ENCODE measurements around the gene PADI2. TPM values are rescaled to one million over a fixed set of nuclear protein-coding genes. Genes with fewer than 3 reads are reported as not detected.

Gene PADI2
- polyA plus RNA-seq, 2 donors, result 0.43 to 0.58 TPM

- Histone ChIP-seq H3K4me1 (ENCODE audit: control insufficient read depth in 2 of 2, insufficient read depth in 2 of 2, low read length in 1 of 2) (peaks cover 4 to 6% of the 10 kb centered on the region in 2 donors), H3K9me3 (ENCODE audit: control insufficient read depth in 2 of 2, insufficient read depth in 1 of 2, low read depth in 1 of 2, low read length in 1 of 2) (no peaks in the 10 kb centered on the region), H3K27me3 (ENCODE audit: control insufficient read depth in 1 of 2, insufficient read depth in 2 of 2, low read length in 2 of 2) (no peaks in the 10 kb centered on the region), H3K36me3 (ENCODE audit: control insufficient read depth in 2 of 2, insufficient read depth in 2 of 2, low read length in 1 of 2) (no peaks in the 10 kb centered on the region), H3K27ac (ENCODE audit: low read depth in 2 of 2, low read length in 1 of 2) (no peak overlapping the region), H3K4me3 (ENCODE audit: low read depth in 1 of 2, low read length in 2 of 2) (no peak overlapping the region)
- 37 to 44% methylated on average over 7 of the region's 7 CpGs for WGBS, 2 donors
Observed at GRCh38 chr1:17118268-17118667, 983 bp downstream of the PADI2 start.

GRCh38 chr1:17117451-17118265, 1.6 kb downstream of the PADI2 start:
- H3K27ac ChIP-seq (ENCODE audit: low read depth in 2 of 2, low read length in 1 of 2), result no peak overlapping the region
- WGBS, 2 donors, result 65 to 72% methylated on average over 14 to 16 of the region's 16 CpGs
- no peak overlapping the region for H3K4me3 ChIP-seq (ENCODE audit: low read depth in 1 of 2, low read length in 2 of 2)
- no peaks in the 10 kb centered on the region for H3K36me3 ChIP-seq (ENCODE audit: control insufficient read depth in 2 of 2, insufficient read depth in 2 of 2, low read length in 1 of 2)
- H3K9me3 ChIP-seq (ENCODE audit: control insufficient read depth in 2 of 2, insufficient read depth in 1 of 2, low read depth in 1 of 2, low read length in 1 of 2), result no peaks in the 10 kb centered on the region
- peaks cover 4 to 6% of the 10 kb centered on the region in 2 donors for H3K4me1 ChIP-seq (ENCODE audit: control insufficient read depth in 2 of 2, insufficient read depth in 2 of 2, low read length in 1 of 2)
- H3K27me3 ChIP-seq (ENCODE audit: control insufficient read depth in 1 of 2, insufficient read depth in 2 of 2, low read length in 2 of 2), result no peaks in the 10 kb centered on the region

GRCh38 chr1:17116643-17117042, 2.6 kb downstream of the PADI2 start:
- Histone ChIP-seq H3K27me3 (ENCODE audit: control insufficient read depth in 1 of 2, insufficient read depth in 2 of 2, low read length in 2 of 2) (no peaks in the 10 kb centered on the region), H3K4me1 (ENCODE audit: control insufficient read depth in 2 of 2, insufficient read depth in 2 of 2, low read length in 1 of 2) (peaks cover 4 to 6% of the 10 kb centered on the region in 2 donors), H3K27ac (ENCODE audit: low read depth in 2 of 2, low read length in 1 of 2) (no peak overlapping the region), H3K4me3 (ENCODE audit: low read depth in 1 of 2, low read length in 2 of 2) (no peak overlapping the region), H3K36me3 (ENCODE audit: control insufficient read depth in 2 of 2, insufficient read depth in 2 of 2, low read length in 1 of 2) (no peaks in the 10 kb centered on the region), H3K9me3 (ENCODE audit: control insufficient read depth in 2 of 2, insufficient read depth in 1 of 2, low read depth in 1 of 2, low read length in 1 of 2) (no peaks in the 10 kb centered on the region)
- WGBS, 2 donors, result 64 to 68% methylated on average over 1 of the region's 1 CpG

DNA sequence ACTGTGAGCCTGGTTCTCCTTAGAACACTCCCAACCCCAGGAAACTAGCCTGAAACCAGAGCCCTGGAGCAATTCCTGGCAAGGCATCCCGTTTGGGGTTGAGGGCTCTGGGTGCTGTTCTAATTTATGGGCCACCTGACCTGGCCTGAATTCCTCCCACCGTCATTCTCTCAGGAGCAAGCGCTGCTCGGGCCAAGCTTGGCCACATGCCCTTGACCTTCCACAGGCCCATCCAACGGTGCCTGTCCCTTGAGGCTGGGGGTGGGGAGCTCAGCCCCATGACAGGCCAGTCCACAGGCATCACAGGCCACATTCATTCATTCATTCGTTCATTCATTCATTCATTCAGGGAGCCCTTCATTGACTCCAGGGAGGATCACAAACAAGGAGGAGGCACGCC, 5.3 kb downstream of the PADI2 start:
- no peak overlapping the region for H3K27ac ChIP-seq (ENCODE audit: low read depth in 2 of 2, low read length in 1 of 2)
- no peak overlapping the region for H3K4me3 ChIP-seq (ENCODE audit: low read depth in 1 of 2, low read length in 2 of 2)
- peaks cover 0 to 3% of the 10 kb centered on the region in 2 donors for H3K4me1 ChIP-seq (ENCODE audit: control insufficient read depth in 2 of 2, insufficient read depth in 2 of 2, low read length in 1 of 2)
- no peaks in the 10 kb centered on the region for H3K27me3 ChIP-seq (ENCODE audit: control insufficient read depth in 1 of 2, insufficient read depth in 2 of 2, low read length in 2 of 2)
- H3K9me3 ChIP-seq (ENCODE audit: control insufficient read depth in 2 of 2, insufficient read depth in 1 of 2, low read depth in 1 of 2, low read length in 1 of 2), result no peaks in the 10 kb centered on the region
- WGBS, 2 donors, result 37 to 41% methylated on average over 7 of the region's 7 CpGs
- H3K36me3 ChIP-seq (ENCODE audit: control insufficient read depth in 2 of 2, insufficient read depth in 2 of 2, low read length in 1 of 2), result no peaks in the 10 kb centered on the region

DNA sequence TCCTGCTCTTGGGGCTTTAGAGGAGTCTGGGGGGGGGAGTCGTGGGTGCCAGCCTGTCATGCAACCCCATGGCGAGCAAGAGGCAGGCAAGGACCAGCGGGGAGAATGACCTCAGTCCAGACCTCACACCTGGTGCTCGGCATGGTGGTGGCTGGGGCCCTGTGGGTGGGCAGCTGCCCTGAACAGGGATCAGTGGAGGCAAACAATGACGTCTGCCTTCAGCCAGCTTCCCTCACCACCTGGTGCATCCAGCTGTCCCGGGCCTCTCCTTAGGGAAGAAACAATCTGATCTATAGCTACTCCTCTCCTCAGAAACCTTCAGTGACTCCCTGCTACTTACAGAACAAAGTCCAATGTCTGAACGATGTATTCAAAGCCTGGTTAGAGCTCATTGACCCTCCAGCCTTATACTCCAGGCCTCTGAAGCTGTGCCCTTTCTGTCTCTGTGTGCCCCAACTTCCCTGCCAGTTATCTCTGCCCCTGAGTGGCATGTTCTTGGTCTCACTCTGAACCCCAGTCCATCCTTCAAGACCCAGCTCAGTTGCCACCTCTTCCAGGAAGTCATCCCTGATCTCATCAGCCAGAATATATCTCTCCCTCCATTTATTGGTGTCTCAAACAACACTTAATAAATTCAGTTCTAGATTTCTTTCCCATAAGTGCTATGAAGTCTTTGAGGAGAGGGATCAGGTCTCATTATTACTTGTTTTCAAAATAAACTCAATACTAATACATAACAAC, 6.6 kb downstream of the PADI2 start:
- no peak overlapping the region for H3K4me3 ChIP-seq (ENCODE audit: low read depth in 1 of 2, low read length in 2 of 2)
- no peaks in the 10 kb centered on the region for H3K27me3 ChIP-seq (ENCODE audit: control insufficient read depth in 1 of 2, insufficient read depth in 2 of 2, low read length in 2 of 2)
- H3K4me1 ChIP-seq (ENCODE audit: control insufficient read depth in 2 of 2, insufficient read depth in 2 of 2, low read length in 1 of 2), result peaks cover 3 to 4% of the 10 kb centered on the region in 2 donors
- 64 to 69% methylated on average over 7 of the region's 7 CpGs for WGBS, 2 donors
- H3K36me3 ChIP-seq (ENCODE audit: control insufficient read depth in 2 of 2, insufficient read depth in 2 of 2, low read length in 1 of 2), result no peaks in the 10 kb centered on the region
- no peaks in the 10 kb centered on the region for H3K9me3 ChIP-seq (ENCODE audit: control insufficient read depth in 2 of 2, insufficient read depth in 1 of 2, low read depth in 1 of 2, low read length in 1 of 2)
- H3K27ac ChIP-seq (ENCODE audit: low read depth in 2 of 2, low read length in 1 of 2), result no peak overlapping the region

DNA sequence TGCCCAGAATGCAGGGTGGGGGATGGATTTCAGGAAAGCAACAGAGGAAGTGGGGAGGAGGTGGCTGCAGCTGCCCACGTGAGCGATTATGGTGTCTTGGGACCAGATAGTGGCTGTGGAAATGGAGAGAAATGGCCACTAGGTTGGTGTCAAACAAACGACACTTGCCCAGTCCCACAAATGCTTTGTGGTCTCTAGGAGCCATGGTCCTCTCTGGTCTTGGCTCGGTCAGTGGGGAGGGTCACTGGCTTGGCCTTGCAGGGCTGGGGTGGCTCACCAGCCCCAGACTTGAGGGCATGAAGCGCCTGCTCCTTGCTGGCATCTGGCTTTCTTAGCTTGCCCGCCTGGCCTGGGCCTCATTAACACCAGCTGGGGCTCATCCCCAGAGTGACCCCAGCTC, 7.2 kb downstream of the PADI2 start:
- H3K9me3 ChIP-seq (ENCODE audit: control insufficient read depth in 2 of 2, insufficient read depth in 1 of 2, low read depth in 1 of 2, low read length in 1 of 2), result no peaks in the 10 kb centered on the region
- H3K36me3 ChIP-seq (ENCODE audit: control insufficient read depth in 2 of 2, insufficient read depth in 2 of 2, low read length in 1 of 2), result no peaks in the 10 kb centered on the region
- no peak overlapping the region for H3K27ac ChIP-seq (ENCODE audit: low read depth in 2 of 2, low read length in 1 of 2)
- WGBS, 2 donors, result 83% methylated on average over 6 of the region's 6 CpGs
- H3K27me3 ChIP-seq (ENCODE audit: control insufficient read depth in 1 of 2, insufficient read depth in 2 of 2, low read length in 2 of 2), result no peaks in the 10 kb centered on the region
- H3K4me3 ChIP-seq (ENCODE audit: low read depth in 1 of 2, low read length in 2 of 2), result no peak overlapping the region
- H3K4me1 ChIP-seq (ENCODE audit: control insufficient read depth in 2 of 2, insufficient read depth in 2 of 2, low read length in 1 of 2), result peaks cover 3 to 4% of the 10 kb centered on the region in 2 donors

GRCh38 chr1:17110555-17110926, 8.7 kb downstream of the PADI2 start:
- no peaks in the 10 kb centered on the region for H3K36me3 ChIP-seq (ENCODE audit: control insufficient read depth in 2 of 2, insufficient read depth in 2 of 2, low read length in 1 of 2)
- no peaks in the 10 kb centered on the region for H3K9me3 ChIP-seq (ENCODE audit: control insufficient read depth in 2 of 2, insufficient read depth in 1 of 2, low read depth in 1 of 2, low read length in 1 of 2)
- H3K27ac ChIP-seq (ENCODE audit: low read depth in 2 of 2, low read length in 1 of 2), result no peak overlapping the region
- WGBS, 2 donors, result 77 to 80% methylated on average over 2 of the region's 2 CpGs
- H3K4me3 ChIP-seq (ENCODE audit: low read depth in 1 of 2, low read length in 2 of 2), result no peak overlapping the region
- H3K4me1 ChIP-seq (ENCODE audit: control insufficient read depth in 2 of 2, insufficient read depth in 2 of 2, low read length in 1 of 2), result peaks cover 3 to 4% of the 10 kb centered on the region in 2 donors
- no peaks in the 10 kb centered on the region for H3K27me3 ChIP-seq (ENCODE audit: control insufficient read depth in 1 of 2, insufficient read depth in 2 of 2, low read length in 2 of 2)

- Histone ChIP-seq H3K27me3 (ENCODE audit: control insufficient read depth in 1 of 2, insufficient read depth in 2 of 2, low read length in 2 of 2) (no peaks in the 10 kb centered on the region), H3K4me3 (ENCODE audit: low read depth in 1 of 2, low read length in 2 of 2) (no peak overlapping the region), H3K27ac (ENCODE audit: low read depth in 2 of 2, low read length in 1 of 2) (no peak overlapping the region), H3K9me3 (ENCODE audit: control insufficient read depth in 2 of 2, insufficient read depth in 1 of 2, low read depth in 1 of 2, low read length in 1 of 2) (no peaks in the 10 kb centered on the region), H3K4me1 (ENCODE audit: control insufficient read depth in 2 of 2, insufficient read depth in 2 of 2, low read length in 1 of 2) (peaks cover 3 to 4% of the 10 kb centered on the region in 2 donors), H3K36me3 (ENCODE audit: control insufficient read depth in 2 of 2, insufficient read depth in 2 of 2, low read length in 1 of 2) (no peaks in the 10 kb centered on the region)
- WGBS, 2 donors, result 42 to 49% methylated on average over 5 of the region's 5 CpGs
Observed at GRCh38 chr1:17109892-17110554, 9.2 kb downstream of the PADI2 start.

- H3K9me3 ChIP-seq (ENCODE audit: control insufficient read depth in 2 of 2, insufficient read depth in 1 of 2, low read depth in 1 of 2, low read length in 1 of 2), result no peaks in the 10 kb centered on the region
- WGBS, 2 donors, result 56 to 69% methylated on average over 1 of the region's 1 CpG
- H3K4me3 ChIP-seq (ENCODE audit: low read depth in 1 of 2, low read length in 2 of 2), result no peak overlapping the region
- H3K27ac ChIP-seq (ENCODE audit: low read depth in 2 of 2, low read length in 1 of 2), result no peak overlapping the region
- H3K36me3 ChIP-seq (ENCODE audit: control insufficient read depth in 2 of 2, insufficient read depth in 2 of 2, low read length in 1 of 2), result no peaks in the 10 kb centered on the region
- peaks cover 3 to 4% of the 10 kb centered on the region in 2 donors for H3K4me1 ChIP-seq (ENCODE audit: control insufficient read depth in 2 of 2, insufficient read depth in 2 of 2, low read length in 1 of 2)
- no peaks in the 10 kb centered on the region for H3K27me3 ChIP-seq (ENCODE audit: control insufficient read depth in 1 of 2, insufficient read depth in 2 of 2, low read length in 2 of 2)
Observed at GRCh38 chr1:17108786-17109185, 10.5 kb downstream of the PADI2 start.

All from esophagus (tissue), 2 donors.